ENCODE data around the gene B9D2. TPM values are rescaled to one million over a fixed set of nuclear protein-coding genes. Genes with fewer than 3 reads are reported as not detected.
"Not testable (repeated sequence)": the region's sequence is repeated elsewhere in the genome, so short reads cannot be mapped to it uniquely, and the experiment has no call there.

Gene B9D2
- total RNA-seq, result 3.4 TPM

GRCh38 chr19:41363753-41364523 lies at the start of gene B9D2:
Gene B9D2 (minus strand): TSS chr19:41364149. CDS start chr19:41363519, 630 bp downstream.
- DNase-seq, result peak; percentile 99

- DNase-seq, result no peak
Measured at GRCh38 chr19:41412953-41413352, 49.0 kb upstream of the B9D2 start.

DNA sequence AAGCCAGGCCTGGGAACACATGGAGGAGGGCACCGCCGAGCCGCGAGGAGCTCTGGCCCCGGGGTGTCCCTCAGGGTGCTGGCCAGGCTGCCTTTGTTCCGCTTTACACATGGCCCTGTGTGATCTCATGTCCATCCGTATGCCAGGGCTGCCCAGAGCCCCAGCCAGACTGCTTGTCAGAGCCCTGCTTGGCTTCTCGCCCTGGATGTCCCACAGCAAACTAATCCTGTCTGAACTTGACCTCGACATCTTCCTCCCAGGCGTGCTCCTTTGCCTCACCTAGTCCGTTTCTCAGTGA lies 48.0 kb upstream of the B9D2 start:
- no peak for DNase-seq

DNA sequence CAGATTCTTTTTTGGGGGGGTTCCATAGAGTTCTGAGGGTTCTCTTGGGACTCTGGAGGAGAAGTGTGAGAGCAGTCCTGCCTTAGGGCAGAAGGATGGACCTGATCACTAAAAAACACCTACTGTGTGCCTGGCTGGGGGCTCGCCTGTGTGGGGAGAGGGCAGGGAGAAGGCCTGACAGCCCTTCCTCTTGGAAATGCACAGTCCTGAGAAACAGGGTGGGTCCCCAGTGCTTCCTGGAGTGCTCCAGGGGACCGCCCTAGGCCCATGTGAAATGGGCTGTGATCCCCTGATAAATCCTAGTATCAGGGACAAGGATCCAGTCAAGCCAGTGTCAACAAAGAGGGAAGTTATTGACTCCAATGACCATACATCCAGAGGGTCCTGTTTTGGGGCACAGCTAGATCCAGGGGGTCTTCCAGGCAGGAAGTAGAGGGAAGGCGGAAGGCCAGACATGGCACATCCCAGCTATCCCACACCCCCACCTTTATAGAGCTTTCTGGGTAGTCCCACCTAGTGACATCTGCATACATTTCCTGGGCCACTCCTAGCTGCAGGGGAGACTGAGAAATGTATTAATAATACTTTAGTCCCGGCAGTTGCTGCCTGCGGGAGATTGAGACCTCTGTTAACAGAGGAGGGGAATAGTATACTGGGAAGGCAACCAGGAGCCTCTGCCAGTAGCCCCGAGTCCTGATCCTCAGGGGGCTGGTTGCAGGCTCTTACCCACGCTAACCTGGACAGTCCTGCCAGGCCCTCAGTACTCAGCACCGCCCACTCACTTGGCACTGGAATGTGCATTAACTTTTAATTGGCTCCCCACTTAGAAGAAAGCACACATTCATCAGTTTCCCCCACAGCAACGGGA lies 47.4 kb upstream of the B9D2 start:
- DNase-seq, result no peak

DNA sequence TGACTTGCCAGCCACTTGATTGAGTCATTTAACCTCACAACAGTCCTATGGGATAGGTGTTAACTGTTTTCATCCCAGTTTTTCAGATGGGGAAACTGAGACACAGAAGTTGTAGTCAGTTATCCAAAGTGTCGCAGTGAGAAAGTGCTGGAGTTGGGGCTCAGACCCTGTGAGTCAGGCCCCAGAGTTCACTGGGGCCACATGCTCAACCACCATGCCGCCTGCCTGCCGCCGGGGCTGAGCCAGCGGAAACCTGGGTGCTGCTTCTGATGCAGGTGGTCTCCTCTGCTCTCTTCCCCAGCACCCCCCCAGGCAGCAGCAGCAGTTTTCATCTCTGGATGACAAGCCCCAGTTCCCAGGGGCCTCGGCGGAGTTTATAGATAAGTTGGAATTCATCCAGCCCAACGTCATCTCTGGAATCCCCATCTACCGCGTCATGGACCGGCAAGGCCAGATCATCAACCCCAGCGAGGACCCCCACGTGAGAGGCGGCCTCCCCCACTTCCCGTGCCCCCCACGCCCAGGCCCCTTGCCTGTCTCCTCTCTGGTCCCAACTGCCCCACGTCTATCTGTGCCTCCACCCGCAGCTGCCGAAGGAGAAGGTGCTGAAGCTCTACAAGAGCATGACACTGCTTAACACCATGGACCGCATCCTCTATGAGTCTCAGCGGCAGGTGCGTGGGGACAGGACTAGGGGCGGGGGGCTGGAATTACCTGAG lies 46.5 kb upstream of the B9D2 start:
- DNase-seq, result no peak

DNA sequence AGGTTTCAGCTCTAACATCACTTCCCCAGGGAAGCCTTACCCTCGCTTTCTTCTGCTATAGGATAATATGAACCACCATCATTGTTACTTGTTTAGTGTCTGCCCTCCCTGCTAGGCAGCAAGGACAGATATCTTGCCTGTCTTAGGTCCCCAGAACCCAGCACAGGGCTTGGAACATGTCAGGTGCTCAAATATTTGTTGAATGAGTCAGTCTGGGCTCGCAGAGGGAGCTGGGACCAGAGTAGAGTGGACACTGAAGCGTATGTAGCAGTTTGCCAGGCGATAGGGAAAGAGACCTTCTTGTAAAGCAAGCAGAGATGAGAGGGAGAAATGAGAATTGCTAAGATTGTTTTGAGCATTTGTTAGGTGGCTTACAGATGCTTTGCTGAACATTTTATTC lies 45.3 kb upstream of the B9D2 start:
- no peak for DNase-seq

- not testable (repeated sequence) for DNase-seq
Measured at GRCh38 chr19:41408846-41409245, 44.9 kb upstream of the B9D2 start.

DNA sequence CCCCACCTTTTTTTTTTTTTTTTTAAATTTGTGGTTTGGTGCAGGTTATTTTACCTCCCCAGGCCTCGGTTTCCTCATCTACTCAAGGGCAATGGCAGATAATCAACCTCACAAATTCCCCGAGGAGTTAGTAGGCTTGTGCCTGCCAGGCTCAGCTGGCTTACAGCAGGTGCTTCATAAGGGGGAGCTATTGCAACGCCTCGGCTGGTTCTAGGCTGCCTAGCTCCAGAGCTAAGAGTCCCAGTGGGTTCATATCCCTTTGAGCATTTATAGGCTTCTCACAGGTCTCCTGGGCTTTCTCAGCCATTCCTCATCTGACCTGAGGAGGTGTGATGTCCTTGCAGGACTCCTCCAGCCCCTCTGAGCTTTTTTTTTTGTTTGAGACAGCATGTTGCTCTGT lies 44.3 kb upstream of the B9D2 start:
- no peak for DNase-seq

GRCh38 chr19:41407271-41407670 lies 43.3 kb upstream of the B9D2 start:
- DNase-seq, result no peak

DNA sequence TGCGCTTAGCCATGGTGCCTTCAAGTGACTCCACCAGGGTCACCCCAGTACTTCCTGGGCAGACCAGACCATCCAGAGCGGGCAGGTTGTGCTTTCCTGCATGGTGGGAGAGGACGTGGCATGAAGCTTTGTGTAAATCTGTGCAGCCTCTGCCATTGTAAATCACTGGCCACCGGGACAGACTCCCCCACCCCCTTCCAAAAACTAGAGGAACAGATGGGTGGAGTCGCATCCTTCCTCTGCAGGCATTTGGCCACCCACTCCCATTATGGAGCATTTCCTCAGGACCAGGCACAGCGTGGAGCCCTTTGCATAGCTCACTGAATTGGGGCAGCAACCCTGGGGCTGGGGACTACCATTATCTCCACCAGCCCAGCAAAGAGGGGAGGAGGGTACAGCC lies 41.8 kb upstream of the B9D2 start:
- no peak for DNase-seq

DNA sequence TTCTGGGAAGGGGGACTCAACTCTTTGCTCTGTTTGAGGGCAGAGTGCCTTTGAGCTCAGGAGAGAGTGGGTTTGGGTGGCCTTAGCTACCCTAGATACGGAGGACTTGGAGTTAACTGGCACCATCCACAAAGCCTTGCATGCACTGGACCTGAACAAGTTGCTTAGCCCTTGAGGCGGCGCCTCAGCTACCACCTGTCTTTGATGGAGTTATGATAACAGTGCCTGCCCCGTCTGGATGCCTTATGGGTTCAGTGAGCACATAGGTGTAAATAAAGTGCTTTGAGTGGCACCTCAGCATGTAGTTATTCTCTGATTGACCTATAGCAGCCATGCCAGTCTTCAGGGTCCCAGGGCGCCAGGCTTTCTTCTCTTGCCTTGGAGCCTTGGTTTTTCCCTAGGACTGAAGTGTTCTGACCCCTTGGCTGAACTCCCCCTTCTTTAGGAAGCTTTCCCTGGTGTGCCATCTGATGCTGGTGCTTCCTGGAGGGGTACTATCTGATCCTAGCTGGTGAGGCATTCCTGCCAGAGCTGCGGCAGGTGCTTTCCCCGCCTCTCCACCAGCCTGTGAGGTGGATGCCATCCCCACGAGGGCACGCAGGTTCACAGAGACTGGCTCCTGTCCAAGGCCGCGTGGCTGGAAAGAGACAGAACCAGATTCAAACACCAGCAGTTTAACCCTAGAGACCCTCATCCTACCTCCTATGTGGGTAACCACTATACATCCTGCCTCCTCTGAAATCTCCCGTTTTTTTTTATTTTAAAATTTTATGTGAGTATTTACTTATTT lies 39.4 kb upstream of the B9D2 start:
- DNase-seq, result no peak

GRCh38 chr19:41402010-41402409 lies 38.1 kb upstream of the B9D2 start:
- no peak for DNase-seq

DNA sequence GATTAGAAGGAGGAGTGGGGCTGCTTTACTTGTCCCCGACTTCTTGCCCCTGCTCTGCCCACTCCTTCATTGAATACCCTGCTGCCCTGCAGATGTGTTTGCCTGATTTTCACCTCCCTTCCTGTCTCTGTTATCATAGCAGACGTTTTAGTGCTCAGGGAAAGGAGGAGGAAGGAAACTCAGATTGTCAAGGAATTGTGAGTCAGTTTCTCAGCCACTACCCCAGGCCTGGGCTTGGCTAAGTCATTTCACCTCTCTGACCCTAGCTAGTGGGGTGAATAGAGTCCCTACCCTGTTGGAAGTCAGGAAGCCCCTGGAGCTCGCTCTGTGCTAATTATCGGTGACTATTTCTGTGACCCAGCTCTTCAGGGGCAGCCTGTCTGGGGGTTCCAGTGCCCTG lies 37.5 kb upstream of the B9D2 start:
- DNase-seq, result no peak

DNA sequence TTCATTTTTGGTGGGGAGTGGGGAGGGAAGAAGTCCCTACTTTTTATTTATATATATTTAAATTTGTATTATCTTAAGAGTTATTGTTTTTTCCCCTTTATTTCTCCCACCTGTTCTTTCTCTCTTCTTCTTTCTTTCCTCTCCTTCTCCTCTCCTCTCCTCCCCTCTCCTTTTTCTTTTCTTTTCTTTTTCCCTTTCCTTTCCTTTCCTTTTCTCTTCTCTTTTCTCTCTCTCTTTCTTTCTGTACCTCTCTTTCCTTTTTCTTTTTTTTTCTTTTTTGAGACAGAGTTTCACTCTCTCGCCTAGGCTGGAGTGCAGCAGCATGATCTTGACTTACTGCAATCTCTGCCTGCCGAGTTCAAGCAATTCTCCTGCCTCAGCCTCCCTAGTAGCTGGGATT lies 35.6 kb upstream of the B9D2 start:
- no peak for DNase-seq

- no peak for DNase-seq
Measured at GRCh38 chr19:41399091-41399490, 35.1 kb upstream of the B9D2 start.

DNA sequence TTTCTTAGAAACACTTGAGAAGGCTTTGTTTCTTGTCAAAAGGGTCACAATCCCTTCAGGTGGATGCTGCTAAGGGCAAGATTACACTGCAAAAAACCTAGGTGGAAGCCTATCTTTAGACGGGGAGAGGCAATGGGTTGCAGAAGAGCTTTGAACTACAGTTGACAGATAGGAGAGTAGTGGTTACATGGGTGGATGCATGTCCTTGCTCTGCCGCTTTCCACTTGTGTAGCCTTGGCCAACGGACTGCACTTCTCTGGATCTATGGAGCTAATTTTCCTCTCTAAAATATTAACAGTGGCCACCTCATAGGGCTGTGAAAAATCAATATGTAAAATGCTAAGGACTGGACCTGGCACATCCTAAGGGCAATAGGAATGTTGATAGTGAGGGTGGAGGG lies 34.6 kb upstream of the B9D2 start:
- DNase-seq, result no peak

- DNase-seq, result no peak
Measured at GRCh38 chr19:41398050-41398418, 34.1 kb upstream of the B9D2 start.

DNA sequence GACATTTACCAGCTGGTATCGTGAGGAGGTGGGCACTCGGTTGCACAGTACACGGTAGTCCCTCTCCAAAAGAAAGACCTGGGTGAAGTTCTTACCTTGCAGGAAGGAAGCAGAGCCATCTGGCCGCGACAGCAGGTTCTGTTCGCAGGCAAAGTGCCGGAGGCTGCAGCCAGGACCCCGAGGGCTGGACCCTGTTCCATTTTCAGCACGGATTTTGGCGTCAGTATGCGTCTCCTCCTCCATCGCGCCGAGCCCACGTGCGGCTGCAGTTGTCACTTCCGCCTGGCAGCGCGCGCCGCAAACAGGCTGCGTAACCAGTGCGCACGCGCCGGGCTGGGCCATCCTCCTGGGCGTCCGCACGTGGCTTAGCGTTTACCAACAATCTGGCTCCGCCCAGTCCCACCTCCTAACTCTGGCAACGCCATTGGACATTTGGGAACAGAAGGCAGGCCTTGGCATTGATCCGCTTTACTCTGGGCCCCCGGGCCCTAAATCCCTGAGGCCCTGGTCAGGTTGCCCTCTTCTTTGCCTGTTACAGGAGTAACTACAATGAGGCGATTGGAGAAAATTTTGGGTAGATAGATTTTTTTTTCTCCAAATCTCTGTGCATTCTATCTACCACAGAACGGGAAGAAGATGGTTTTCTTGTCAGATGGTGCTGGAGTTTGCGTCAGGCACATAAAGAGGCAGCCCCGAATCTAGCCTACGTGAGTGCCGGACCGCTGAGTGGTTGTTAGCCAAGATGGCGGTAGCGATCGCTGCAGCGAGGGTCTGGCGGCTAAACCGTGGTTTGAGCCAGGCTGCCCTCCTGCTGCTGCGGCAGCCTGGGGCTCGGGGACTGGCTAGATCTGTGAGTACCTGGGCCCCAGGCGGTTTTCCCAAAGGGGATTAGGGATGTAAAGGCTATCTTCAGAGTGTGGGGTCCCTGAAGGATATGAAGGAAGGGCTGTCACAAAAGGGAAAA lies 33.4 kb upstream of the B9D2 start, which contains the start of the genes BCKDHA and EXOSC5:
Gene BCKDHA, plus strand, starts transcription at position 733 of the 964 bp plus-strand sequence. Its CDS starts 10 bp downstream, at position 743.
Gene EXOSC5, minus strand, starts transcription at position 274 of the 964 bp plus-strand sequence. Its CDS starts 31 bp downstream, at position 243.
- peak; percentile 100 for DNase-seq

DNA sequence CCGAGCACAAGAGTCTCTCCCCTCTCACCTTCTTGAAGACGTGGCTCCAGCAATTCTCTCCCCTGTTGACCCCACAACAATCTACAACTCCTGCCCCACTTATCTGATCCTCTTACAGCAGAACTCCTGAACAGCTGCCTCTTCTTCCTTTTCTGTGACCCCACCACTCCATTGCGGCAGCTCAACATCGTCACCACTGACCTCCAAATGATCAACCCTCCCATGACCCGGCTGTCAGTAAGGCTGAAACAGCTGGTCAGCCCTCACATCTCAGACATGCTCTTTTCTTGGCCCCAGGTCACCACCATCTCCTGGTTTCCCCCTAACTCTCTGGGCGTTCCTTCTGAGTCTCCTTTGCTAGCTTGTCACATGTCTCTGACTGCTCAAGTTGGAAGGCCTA lies 31.4 kb upstream of the B9D2 start:
- DNase-seq, result no peak

GRCh38 chr19:41392775-41393174 lies 28.8 kb upstream of the B9D2 start:
- peak; percentile 38 for DNase-seq

- no peak for DNase-seq
Measured at GRCh38 chr19:41391618-41392017, 27.7 kb upstream of the B9D2 start.

Data from tongue (tissue), 2 donors.